ENCODE results near the gene TRIM47.

TRIM47 gene

GRCh38 chr17:75902406-75902805 is 24.0 kb upstream of the TRIM47 start:
- no peak for TF ChIP-seq CTCF (IDR thresholded peaks at IDR 0.05; ENCODE audit: insufficient read depth, low read length, poor library complexity, severe bottlenecking)
- TF ChIP-seq EZH2phosphoT487 (conservative IDR thresholded peaks at IDR 0.05; ENCODE audit: low read length), result no peak
- peaks cover 13% of the 10 kb centered on the region for H3K79me2 ChIP-seq (ENCODE audit: insufficient read depth, low read length)
- H3K9ac ChIP-seq (ENCODE audit: low read length), result no peak overlapping the region
- no peak overlapping the region for H3K4me3 ChIP-seq (ENCODE audit: insufficient read depth, low read length, poor library complexity, severe bottlenecking)
- H3K9me3 ChIP-seq (ENCODE audit: insufficient read depth, low read length), result no peaks in the 10 kb centered on the region
- no peaks in the 10 kb centered on the region for H4K20me1 ChIP-seq (ENCODE audit: low read depth, low read length)
- H3K36me3 ChIP-seq (ENCODE audit: low read length), result no peaks in the 10 kb centered on the region
- H3F3A ChIP-seq (ENCODE audit: insufficient read depth), result peaks cover 7% of the 10 kb centered on the region
- no peak overlapping the region for H3K27ac ChIP-seq (ENCODE audit: low read depth, low read length)
- H3K4me2 ChIP-seq (ENCODE audit: low read depth, low read length, poor library complexity, severe bottlenecking), result no peak overlapping the region
- no peaks in the 10 kb centered on the region for H3K9me2 ChIP-seq (replicated peaks; ENCODE audit: insufficient read depth, low read length)
- no peaks in the 10 kb centered on the region for H3K27me3 ChIP-seq (ENCODE audit: low read length)
- H2AFZ ChIP-seq (ENCODE audit: low read depth, low read length, severe bottlenecking), result no peak overlapping the region

- no peak for TF ChIP-seq CTCF (IDR thresholded peaks at IDR 0.05; ENCODE audit: insufficient read depth, low read length, poor library complexity, severe bottlenecking)
- TF ChIP-seq EZH2phosphoT487 (conservative IDR thresholded peaks at IDR 0.05; ENCODE audit: low read length), result no peak
- H4K20me1 ChIP-seq (ENCODE audit: low read depth, low read length), result no peaks in the 10 kb centered on the region
- no peaks in the 10 kb centered on the region for H3K9me2 ChIP-seq (replicated peaks; ENCODE audit: insufficient read depth, low read length)
- no peaks in the 10 kb centered on the region for H3K27me3 ChIP-seq (ENCODE audit: low read length)
- no peak overlapping the region for H3K4me2 ChIP-seq (ENCODE audit: low read depth, low read length, poor library complexity, severe bottlenecking)
- H3K9ac ChIP-seq (ENCODE audit: low read length), result no peak overlapping the region
- peaks cover 13% of the 10 kb centered on the region for H3K79me2 ChIP-seq (ENCODE audit: insufficient read depth, low read length)
- H3K4me3 ChIP-seq (ENCODE audit: insufficient read depth, low read length, poor library complexity, severe bottlenecking), result no peak overlapping the region
- H3K36me3 ChIP-seq (ENCODE audit: low read length), result no peaks in the 10 kb centered on the region
- H3K9me3 ChIP-seq (ENCODE audit: insufficient read depth, low read length), result no peaks in the 10 kb centered on the region
- H2AFZ ChIP-seq (ENCODE audit: low read depth, low read length, severe bottlenecking), result no peak overlapping the region
- H3K27ac ChIP-seq (ENCODE audit: low read depth, low read length), result no peak overlapping the region
- H3F3A ChIP-seq (ENCODE audit: insufficient read depth), result peaks cover 10% of the 10 kb centered on the region
Measured at GRCh38 chr17:75901727-75902126, 23.3 kb upstream of the TRIM47 start.

- Histone ChIP-seq H3K27me3 (ENCODE audit: low read length) (no peaks in the 10 kb centered on the region), H3K9me3 (ENCODE audit: insufficient read depth, low read length) (no peaks in the 10 kb centered on the region), H3K4me2 (ENCODE audit: low read depth, low read length, poor library complexity, severe bottlenecking) (no peak overlapping the region), H3F3A (ENCODE audit: insufficient read depth) (peaks cover 10% of the 10 kb centered on the region), H3K27ac (ENCODE audit: low read depth, low read length) (no peak overlapping the region), H3K79me2 (ENCODE audit: insufficient read depth, low read length) (peaks cover 13% of the 10 kb centered on the region), H2AFZ (ENCODE audit: low read depth, low read length, severe bottlenecking) (no peak overlapping the region), H3K4me3 (ENCODE audit: insufficient read depth, low read length, poor library complexity, severe bottlenecking) (no peak overlapping the region), H3K9ac (ENCODE audit: low read length) (no peak overlapping the region), H3K9me2 (replicated peaks; ENCODE audit: insufficient read depth, low read length) (no peaks in the 10 kb centered on the region), H4K20me1 (ENCODE audit: low read depth, low read length) (no peaks in the 10 kb centered on the region), H3K36me3 (ENCODE audit: low read length) (no peaks in the 10 kb centered on the region)
- TF ChIP-seq EZH2phosphoT487 (conservative IDR thresholded peaks at IDR 0.05; ENCODE audit: low read length) (no peak), CTCF (IDR thresholded peaks at IDR 0.05; ENCODE audit: insufficient read depth, low read length, poor library complexity, severe bottlenecking) (no peak)
Measured at GRCh38 chr17:75900691-75901533, 22.5 kb upstream of the TRIM47 start.

All from SU-DHL-6 (cell line).